GM12892 (cell line): ENCODE measurements around the gene LRRFIP1.

ENCODE experiments used
- DNase-seq: peaks from one replicate; pipeline ENCODE4 v3.0.0; 2011; ENCODE audit not compliant: insufficient read length
- FAIRE-seq: peaks from 2 replicates; lab custom pipeline; 2011; peaks lifted over from hg19 to GRCh38; lab: Jason Lieb, UNC
- POLR2A ChIP-seq: IDR thresholded peaks from 2 replicates; pipeline ENCODE4 v1.6.1; 2011; ENCODE audit warnings: low read depth, low read length, control low read depth
- POLR2AphosphoS5 ChIP-seq: IDR thresholded peaks from 2 replicates; pipeline ENCODE4 v1.6.1; 2011; ENCODE audit warnings: low read depth, low read length, control low read depth
- TAF1 ChIP-seq: IDR thresholded peaks from 2 replicates; pipeline ENCODE4 v1.6.1; 2011; ENCODE audit warnings: low read depth, mild to moderate bottlenecking, control low read depth, low read length, borderline replicate concordance

Gene LRRFIP1

DNA sequence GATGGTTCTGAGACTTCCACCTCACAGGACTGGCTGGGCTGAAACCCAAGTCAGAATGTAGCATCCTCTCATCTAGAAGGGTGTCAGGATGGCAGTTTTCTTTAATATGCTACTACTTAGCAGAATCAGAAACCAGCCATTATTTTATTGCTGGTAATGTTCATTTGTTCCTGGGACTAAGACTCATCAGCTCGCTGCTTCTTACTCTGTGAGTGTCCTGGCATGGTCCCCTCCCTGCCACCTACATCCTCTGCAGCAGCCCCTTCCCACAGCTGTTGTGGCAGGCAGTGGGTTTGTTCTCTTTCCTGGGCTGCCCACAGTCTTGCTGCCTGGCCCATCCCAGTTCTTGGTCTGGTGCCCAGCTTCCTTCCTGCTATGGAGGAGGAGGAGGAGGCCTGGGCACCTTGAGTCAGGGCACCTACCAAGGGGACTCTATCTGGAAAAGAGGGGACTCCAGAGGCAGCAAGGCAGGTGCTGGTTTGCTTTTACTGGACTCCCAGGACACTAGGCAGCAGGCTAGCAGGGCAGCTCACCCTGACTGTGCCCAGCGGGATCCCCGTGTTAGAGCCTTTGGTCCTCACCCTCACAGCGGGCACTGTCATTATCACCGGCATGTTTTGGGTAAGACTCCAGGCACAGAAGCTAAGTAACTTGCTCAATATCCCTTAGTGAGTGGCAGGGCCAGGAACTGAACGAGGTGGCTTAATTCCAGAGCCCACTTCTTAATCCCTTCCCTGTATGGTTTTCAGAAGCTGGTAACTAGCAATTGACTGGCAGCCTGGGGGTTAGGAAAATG lies 62.1 kb downstream of the LRRFIP1 start:
- no peak for DNase-seq
- FAIRE-seq: no peak
- TF ChIP-seq POLR2A (no peak), POLR2AphosphoS5 (no peak), TAF1 (no peak)

DNA sequence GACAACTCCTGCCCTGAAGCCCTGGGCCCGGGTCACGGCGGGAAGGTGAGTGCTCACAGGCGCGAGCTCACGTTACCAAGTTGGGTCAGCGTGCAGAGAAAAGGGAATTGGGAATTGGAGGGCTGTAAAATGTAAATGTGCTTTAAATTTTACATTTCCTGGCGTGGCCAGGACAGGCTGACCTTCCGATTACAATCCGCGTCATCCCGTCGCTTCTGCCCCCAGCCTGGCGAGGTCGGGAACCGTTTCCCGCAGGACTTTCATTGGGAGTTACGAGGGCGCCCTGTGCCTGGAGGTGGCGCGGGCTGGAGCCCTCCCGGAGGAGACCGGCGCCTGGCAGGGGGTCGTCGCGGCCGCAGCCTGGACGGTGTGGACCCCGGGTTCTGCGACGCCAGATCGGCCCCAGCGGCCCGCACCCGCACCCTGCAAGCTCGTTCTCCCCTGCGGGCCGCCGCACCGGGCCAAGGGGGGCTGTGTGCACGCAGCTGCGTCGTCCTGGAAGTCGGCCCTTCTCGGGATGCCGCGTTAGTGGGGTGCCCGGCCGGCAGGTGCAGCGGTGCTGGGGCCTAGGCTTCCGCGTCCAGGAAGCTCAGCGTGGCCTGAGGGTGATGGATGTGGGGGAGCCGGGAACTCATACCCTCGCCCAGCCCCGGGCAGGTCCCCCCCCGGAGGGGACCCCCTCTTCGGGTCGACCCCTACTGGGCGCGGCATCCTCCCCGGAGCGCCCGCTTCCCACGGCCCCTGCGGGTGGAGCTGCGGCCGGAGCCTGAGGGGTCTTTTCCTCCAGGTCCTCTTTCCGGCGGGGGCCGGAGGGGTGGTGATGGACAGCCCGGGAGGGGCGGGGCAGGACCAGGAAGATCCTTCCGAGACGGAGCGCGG lies 63.9 kb downstream of the LRRFIP1 start:
- TF ChIP-seq POLR2AphosphoS5: no peak
- no peak for TF ChIP-seq POLR2A
- no peak for TF ChIP-seq TAF1
- FAIRE-seq (peak; percentile 21), DNase-seq (no peak)

DNA sequence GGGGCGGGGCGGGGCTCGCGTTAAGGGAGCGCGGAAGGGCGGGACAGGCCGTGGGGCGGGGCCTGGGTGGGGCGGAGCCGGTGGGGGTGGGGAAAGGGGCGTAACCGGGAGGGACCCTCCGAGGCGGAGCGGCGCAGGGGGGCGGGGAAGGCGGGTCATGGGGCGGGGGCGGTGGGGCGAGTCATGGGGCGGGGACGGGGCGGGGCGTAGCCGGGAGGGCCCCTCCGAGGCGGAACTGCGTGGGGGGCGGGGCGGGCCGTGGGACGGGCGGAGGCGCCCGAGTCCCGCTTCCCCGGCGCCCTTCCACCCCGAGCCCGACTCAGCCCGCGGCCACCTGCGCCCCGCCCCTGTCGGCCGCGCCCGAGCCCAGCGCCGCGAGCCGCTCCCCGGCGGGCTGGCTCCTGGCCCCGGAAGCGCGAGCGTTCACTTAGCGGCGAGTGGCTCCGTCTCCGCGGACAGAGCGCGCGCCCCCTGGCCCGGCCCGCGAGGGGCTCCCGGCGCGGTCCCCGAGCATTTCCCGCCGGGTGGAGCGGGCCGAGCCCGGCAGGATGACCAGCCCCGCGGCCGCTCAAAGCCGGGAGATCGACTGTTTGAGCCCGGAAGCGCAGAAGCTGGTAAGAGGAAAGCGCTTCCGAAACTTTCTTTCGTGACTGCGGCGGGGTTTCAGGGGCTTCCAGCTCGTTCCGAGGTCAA lies 64.7 kb downstream of the LRRFIP1 start:
- DNase-seq (peak; percentile 74), FAIRE-seq (peak; percentile 89)
- peak; percentile 68; the same call in 1 of the 2 replicates for TF ChIP-seq POLR2A
- TF ChIP-seq POLR2AphosphoS5: no peak

DNA sequence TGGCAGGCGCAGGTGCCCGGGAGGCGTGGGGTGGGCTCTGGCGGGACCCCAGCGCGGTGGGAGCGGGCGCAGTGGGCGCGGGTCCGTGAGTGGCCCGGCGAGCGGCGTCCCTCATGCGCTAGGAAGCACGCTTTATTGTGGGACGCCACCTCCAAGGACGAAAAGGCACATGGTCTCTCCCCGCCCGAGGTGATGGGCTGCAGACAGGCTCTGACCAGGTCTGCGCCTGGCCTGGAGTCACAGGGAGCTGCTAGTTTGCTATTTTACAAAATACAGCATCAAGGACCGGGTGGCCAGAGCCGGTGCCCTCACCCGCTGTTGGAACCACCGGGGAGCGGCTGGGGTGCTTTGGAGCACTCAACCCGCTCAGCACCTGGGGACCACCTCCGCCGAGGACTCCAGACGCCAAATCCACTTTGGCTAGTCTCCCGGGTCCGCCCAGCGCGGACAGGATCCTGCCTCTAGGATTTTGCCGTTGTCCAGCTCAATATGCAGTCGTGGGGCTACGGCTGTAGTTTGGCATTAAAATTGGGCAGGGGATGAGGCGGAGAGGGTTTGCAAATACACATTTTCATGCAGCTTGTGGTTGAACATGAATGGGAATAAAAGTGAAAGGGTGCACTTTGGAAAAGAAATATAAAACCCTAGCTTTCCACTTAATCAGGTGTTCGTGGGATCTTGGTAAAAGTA lies 65.4 kb downstream of the LRRFIP1 start:
- no peak for TF ChIP-seq POLR2AphosphoS5
- no peak for TF ChIP-seq TAF1
- no peak for TF ChIP-seq POLR2A
- no peak for DNase-seq
- peak; percentile 71 for FAIRE-seq

DNA sequence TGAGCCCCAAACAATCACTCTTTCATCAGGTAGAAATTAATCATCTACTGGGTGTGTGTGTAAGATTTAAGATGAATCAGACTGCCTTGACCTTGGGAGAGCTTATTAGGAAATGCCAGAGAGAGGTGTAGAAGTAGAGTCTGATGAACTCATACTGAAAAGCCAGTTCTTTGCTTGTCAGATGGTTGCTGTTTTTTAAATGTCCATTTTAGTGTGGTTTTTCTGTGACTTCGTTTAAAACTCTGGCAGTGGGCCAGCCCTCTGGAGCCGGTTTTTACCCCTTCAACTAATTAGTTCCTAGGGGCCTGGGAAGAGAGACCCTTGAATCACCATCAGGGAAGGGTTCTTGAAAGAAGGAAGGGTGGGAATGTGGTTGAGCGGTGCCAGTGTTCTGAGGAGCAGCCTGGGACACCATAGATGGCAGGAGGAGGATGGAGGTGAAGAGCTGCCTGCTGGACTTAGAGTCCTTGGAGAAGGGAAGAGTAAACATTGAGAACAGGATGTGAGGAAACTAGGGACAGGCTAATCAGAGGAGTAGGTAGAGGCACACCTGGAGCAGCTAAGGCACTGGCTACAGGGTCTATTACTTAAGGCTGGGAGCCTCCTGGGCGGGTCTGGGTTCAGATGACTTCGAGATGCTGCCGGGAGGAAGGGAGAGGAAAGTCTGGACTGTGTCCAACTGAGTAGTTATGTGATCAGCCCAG lies 66.1 kb downstream of the LRRFIP1 start:
- DNase-seq (no peak), FAIRE-seq (no peak)
- TF ChIP-seq POLR2AphosphoS5 (no peak), POLR2A (no peak), TAF1 (no peak)

DNA sequence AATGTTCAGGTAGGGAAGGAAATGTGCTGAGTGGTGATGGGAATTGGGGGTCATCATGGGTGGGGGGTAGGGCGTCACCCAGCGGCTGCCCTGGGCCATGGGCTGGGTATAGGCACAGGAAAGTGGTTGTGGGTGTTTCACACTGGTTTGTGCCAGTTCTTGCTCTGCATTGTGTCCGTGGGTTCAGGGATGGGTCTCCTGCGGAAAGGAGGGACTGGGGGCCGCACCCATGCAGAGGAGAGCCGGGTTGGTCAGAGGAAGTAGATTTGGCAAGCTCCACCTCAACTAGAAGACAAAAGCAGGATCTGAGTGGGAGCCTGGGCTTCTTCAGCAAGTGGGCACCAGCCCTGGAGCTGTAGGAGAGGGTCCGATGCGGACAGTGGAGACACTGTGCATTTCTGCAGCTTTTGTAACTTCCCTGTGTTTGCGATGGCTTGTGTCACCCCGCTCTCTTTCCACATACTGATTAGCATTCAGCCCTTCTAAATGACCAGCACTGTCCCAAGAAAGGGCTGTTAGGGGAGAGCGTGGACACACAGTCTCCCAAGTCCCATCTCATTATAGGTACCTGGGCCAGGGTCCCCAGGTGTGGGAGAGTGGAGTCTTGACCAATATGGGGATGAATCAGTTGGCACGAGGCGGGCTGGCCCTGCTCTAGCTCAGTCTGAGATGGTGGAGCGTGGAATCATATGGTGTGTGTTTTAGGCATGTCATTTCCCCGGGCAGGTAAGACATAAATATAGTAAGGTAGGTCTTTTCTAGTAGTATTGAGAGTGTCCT lies 67.2 kb downstream of the LRRFIP1 start:
- no peak for DNase-seq
- TF ChIP-seq TAF1 (no peak), POLR2AphosphoS5 (no peak; the same call in 1 of the 2 replicates), POLR2A (no peak)
- FAIRE-seq: peak; percentile 85

DNA sequence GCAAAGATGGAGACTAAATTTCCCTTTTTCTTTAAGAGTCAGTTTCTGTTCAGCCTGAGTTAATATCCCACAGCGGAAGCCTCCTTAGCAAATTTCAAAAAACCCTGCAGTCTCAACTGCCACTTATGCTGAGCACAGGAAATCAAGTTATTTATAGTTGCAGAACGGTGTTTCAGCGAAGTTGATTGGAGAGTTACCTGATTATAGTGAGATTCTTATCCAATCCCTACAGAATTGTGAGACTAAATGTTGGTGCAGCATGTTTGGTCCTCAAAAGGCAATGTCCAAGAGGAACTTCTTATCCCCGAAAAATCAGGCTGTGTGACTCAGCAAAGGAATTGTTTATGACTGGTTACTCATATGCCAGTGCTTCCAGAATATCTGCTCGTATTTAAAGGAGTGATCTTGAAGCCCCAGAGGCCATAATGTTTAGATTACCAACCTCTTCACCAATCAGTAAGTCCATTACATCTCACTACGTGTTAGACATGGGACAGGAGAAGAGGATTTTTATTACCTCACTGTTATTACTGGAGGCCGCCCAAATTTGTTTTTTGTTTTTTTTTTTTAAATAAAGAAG lies 67.9 kb downstream of the LRRFIP1 start:
- DNase-seq (no peak), FAIRE-seq (peak; percentile 82)
- TF ChIP-seq TAF1: no peak
- no peak; the same call in 1 of the 2 replicates for TF ChIP-seq POLR2AphosphoS5
- TF ChIP-seq POLR2A: peak; percentile 33; the same call in 1 of the 2 replicates

DNA sequence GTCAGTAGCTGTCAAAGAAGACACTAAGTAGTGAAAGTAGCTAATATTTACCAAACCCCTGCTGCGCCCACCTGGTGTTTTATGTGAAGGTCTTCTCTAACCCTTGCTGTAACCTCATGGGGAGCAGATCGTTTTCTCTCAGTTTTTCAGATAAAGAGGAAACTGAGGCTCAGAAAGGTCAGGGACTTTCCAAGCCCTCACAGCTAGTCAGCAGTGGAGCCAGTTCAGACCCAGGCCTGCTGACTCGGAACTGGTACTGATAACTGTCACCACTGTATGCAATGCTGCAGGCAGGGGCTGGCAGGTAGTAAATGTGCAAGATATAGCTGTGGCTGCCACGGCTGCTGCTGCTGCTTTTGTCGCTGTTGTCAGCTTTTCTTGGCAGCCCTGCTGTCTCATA lies 69.1 kb downstream of the LRRFIP1 start:
- DNase-seq (no peak), FAIRE-seq (peak; percentile 91)
- TF ChIP-seq POLR2A (no peak), POLR2AphosphoS5 (no peak), TAF1 (no peak)

DNA sequence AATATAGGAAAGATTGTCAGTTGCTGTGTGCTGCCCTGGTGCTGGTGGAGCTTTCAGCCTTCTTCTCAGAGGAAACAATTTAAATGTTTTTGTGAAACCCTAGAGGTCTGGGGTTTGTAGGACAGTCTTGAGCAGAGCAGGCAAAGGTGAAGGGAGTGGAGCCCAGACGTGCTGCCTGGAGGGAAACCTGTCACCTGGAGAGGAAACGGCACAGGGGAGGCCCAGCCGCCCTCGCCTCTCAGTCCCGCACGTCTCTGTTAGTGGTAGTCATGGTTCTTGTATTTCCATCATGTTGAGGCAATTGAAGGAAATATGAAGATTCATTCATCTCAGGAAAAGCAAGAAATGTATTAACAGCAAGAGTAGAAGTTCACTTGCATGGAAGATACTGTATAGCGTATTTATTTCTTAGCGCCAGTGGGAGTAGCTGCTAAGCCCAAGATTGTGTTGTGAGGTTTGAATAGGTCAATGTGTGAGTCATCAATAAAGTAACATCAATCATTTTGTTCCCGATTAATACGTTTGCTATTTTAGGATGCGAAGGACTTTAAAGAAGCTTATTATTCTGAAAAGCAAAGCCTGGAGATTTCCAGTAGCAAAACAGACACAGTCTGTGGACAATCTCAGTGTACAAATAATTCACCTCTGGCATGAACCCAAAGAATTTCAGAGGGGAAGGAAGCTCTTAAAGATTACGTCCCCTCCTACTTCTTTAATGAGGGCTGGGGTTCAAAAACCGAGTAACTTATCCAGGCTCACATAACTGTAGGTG lies 70.4 kb downstream of the LRRFIP1 start:
- no peak for DNase-seq
- no peak for TF ChIP-seq TAF1
- no peak for TF ChIP-seq POLR2AphosphoS5
- no peak for TF ChIP-seq POLR2A
- peak; percentile 70 for FAIRE-seq
